ENCODE data around the gene BCAS3. TPM values are rescaled to one million over a fixed set of nuclear protein-coding genes. Genes with fewer than 3 reads are reported as not detected.

The BCAS3 gene
- 19.3 TPM for polyA plus RNA-seq (2012; ENCODE audit: insufficient read depth, insufficient read length, low read depth)

DNA sequence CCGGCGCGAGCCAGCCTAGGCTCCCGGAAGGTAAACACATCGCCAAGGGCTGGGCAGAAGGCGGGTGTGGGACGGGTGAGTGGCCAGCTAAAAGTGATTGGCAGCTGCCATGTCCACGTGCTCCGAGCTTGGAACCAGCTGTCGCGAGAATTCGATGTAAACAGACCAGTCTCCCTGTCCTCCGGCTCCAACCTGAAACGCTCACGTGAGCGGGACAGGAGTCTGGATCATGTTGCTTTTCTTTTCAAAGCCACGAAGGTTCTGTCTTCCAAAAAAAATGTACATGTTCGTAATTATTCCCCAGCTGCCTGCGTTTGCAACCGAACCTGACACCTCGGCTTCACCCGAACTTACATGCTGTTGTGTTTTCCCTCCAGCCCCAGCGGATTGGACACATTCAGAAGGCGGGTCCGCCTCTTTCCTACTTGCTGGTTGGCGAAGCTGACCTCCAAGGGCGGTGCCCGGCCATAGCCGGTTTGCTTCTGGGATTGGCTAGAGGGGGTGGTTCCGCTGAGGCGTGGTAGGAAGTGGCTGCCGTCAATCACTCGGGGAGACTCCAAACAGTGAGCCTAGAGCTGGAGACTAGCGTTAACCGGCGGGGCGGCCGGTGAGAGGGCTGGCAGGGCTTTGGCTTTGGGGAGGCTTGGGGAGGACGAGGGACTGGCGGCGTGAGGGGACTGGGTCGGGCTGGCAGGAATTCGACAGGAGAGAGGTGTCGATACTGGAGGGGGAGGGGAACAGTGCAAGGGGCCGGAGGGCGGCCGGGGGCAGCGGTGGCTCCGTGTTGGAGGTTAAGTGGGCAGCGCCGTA lies at the start of gene BCAS3:
BCAS3 (plus strand) TSS at position 544 of the 810 bp plus-strand sequence.
- Histone ChIP-seq H3K27me3 (no peaks in the 10 kb centered on the region), H3K4me1 (no peaks in the 10 kb centered on the region), H3K4me3 (ENCODE audit: low read depth, low read length) (peak within 1 kb of the TSS; percentile 78), H3K36me3 (no peaks in the 10 kb centered on the region), H3K9me3 (no peaks in the 10 kb centered on the region)
- DNase-seq, result peak; percentile 99
- TF ChIP-seq, protein P1, sequence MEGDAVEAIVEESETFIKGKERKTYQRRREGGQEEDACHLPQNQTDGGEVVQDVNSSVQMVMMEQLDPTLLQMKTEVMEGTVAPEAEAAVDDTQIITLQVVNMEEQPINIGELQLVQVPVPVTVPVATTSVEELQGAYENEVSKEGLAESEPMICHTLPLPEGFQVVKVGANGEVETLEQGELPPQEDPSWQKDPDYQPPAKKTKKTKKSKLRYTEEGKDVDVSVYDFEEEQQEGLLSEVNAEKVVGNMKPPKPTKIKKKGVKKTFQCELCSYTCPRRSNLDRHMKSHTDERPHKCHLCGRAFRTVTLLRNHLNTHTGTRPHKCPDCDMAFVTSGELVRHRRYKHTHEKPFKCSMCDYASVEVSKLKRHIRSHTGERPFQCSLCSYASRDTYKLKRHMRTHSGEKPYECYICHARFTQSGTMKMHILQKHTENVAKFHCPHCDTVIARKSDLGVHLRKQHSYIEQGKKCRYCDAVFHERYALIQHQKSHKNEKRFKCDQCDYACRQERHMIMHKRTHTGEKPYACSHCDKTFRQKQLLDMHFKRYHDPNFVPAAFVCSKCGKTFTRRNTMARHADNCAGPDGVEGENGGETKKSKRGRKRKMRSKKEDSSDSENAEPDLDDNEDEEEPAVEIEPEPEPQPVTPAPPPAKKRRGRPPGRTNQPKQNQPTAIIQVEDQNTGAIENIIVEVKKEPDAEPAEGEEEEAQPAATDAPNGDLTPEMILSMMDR (IDR thresholded peaks at IDR 0.05; ENCODE audit: low read depth, low read length), result no peak

DNA sequence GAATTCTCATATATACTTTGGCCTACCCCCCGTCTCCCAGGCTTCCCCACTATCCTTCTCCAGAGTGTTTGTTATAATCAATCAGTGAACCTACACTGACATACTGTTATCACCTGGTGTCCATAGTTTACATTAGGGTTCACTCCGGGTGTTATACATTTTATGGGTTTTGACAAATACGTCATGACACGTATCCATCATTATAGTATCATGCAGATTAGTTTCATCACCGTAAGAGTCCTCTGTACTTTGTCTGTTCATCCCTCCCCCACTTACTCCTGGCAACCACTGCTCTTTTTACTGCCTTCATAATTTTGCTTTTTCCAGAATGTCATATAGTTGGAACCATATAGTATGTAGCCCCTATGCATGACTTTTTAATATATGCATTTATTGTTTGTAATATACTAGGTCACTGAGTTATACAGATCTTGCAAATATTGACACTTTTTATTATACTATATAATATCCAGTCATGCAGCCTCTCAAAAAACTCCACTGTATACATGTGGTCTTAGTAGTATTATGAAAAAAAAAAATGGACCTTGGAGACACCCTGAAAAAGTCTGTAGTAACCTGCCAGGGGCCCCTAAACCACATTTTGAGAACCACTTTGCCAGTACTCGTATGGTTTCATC lies 49.3 kb upstream of the BCAS3 start:
- no peaks in the 10 kb centered on the region for H3K27me3 ChIP-seq
- DNase-seq, result no peak
- H3K4me3 ChIP-seq (ENCODE audit: low read depth, low read length), result no peak overlapping the region
- TF ChIP-seq, protein P1 (IDR thresholded peaks at IDR 0.05; ENCODE audit: low read depth, low read length), result no peak
- peaks cover 20% of the 10 kb centered on the region for H3K36me3 ChIP-seq
- H3K4me1 ChIP-seq, result no peaks in the 10 kb centered on the region
- H3K9me3 ChIP-seq, result no peaks in the 10 kb centered on the region

DNA sequence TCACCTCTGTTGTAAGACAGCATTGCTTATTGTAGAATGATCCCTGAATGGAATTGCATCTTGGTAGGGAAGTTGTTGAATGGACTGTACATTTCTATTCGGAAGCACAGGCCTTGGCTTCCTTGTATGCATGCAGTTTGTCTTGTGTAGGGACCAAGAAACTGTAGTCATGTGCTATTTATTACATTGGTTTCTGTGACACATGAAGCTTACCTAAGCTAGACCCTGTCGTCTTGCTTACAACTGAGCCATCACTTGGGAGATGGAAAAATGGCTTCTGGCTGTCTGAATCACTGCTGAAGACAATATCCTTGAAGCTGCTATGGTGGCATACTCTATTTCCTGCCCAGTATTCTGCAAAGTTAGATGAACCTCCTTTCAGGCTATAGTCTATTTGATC lies 48.5 kb upstream of the BCAS3 start:
- TF ChIP-seq, protein P1 (IDR thresholded peaks at IDR 0.05; ENCODE audit: low read depth, low read length), result no peak
- Histone ChIP-seq H3K9me3 (no peaks in the 10 kb centered on the region), H3K36me3 (peaks cover 23% of the 10 kb centered on the region)

DNA sequence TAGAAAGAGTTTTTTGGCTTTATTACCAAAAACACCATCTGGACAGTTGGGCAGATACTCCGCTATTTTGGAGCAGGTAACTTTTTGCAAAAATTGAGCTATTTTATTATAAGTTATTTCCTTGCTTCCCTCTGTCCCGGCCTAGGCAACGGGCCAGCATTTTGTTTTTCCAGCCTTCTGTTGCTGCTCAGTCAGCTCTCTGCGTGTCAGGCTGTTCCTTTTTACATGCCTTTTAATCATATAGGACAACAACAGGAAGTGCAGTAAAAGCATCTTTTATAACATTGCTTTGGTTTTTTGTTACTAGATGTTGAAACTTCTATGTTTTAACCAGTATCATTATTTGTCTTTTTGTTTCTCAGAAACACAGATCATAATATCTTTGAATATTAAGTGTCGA lies 47.3 kb upstream of the BCAS3 start:
- no peak for DNase-seq

More for the DNA sequence above, 48.5 kb upstream of the BCAS3 start:
- Histone ChIP-seq H3K27me3 (no peaks in the 10 kb centered on the region), H3K4me1 (no peaks in the 10 kb centered on the region), H3K4me3 (ENCODE audit: low read depth, low read length) (no peak overlapping the region)
- no peak for DNase-seq

DNA sequence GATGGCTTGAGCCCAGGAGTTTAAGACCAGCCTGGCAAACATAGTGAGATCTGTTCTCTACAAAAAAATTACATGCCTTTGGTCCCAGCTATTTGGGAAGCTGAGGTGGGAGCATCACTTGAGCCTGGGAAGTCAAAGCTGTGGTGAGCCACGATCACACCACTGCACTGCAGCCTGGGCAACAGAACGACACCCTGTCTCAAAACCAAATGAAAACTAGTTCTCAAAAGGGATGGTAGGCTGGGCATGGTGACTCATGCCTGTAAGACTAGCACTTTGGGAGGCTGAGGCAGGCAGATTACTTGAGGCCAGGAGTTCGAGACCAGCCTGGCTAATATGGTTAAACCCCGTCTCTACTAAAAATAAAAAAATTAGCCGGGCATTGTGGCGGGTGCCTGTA lies 46.5 kb upstream of the BCAS3 start:
- Histone ChIP-seq H3K4me3 (ENCODE audit: low read depth, low read length) (no peak overlapping the region), H3K36me3 (peaks cover 31% of the 10 kb centered on the region), H3K4me1 (no peaks in the 10 kb centered on the region), H3K9me3 (no peaks in the 10 kb centered on the region), H3K27me3 (no peaks in the 10 kb centered on the region)
- no peak for DNase-seq
- TF ChIP-seq, protein P1 (IDR thresholded peaks at IDR 0.05; ENCODE audit: low read depth, low read length), result no peak

More for the DNA sequence above, 47.3 kb upstream of the BCAS3 start:
- H3K4me1 ChIP-seq, result no peaks in the 10 kb centered on the region
- TF ChIP-seq, protein P1 (IDR thresholded peaks at IDR 0.05; ENCODE audit: low read depth, low read length), result no peak
- H3K27me3 ChIP-seq, result no peaks in the 10 kb centered on the region
- no peaks in the 10 kb centered on the region for H3K9me3 ChIP-seq
- no peak overlapping the region for H3K4me3 ChIP-seq (ENCODE audit: low read depth, low read length)
- H3K36me3 ChIP-seq, result peaks cover 26% of the 10 kb centered on the region

DNA sequence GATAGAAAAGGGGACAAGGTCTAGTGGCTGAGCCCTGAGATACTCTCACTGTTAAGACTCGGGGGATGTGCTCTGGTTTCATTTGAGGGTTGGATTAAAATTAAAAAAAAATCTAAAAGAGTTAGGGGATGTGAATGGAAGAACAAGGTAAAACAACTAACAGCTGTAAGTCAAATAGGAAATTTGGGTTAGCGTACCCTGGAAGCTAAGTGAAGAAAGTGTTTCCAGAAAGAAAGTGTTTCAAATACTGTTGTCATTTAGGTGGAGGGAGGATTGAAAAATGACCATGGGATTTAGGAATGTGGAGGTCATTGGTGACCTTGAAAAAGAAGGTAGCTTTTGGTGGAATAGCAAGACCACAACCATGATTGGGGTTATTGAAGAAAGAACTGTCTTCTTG lies 40.0 kb upstream of the BCAS3 start:
- Histone ChIP-seq H3K9me3 (no peaks in the 10 kb centered on the region), H3K27me3 (no peaks in the 10 kb centered on the region), H3K4me3 (ENCODE audit: low read depth, low read length) (no peak overlapping the region), H3K36me3 (peaks cover 29% of the 10 kb centered on the region), H3K4me1 (no peaks in the 10 kb centered on the region)
- TF ChIP-seq, protein P1 (IDR thresholded peaks at IDR 0.05; ENCODE audit: low read depth, low read length), result no peak
- DNase-seq, result no peak
